Measurements from ENCODE around the gene ZNF518A.

GRCh38 chr10:96125142-96125515, 5.0 kb upstream of the ZNF518A start:
- no peak for TF ChIP-seq CTCF (IDR thresholded peaks at IDR 0.05 in 2 of 3, conservative IDR thresholded peaks at IDR 0.05 in 1 of 3; ENCODE audit: borderline replicate concordance in 1 of 3, insufficient read depth in 1 of 3, low read depth in 2 of 3, low read length in 2 of 3)
- no peak for TF ChIP-seq EGR1 (IDR thresholded peaks at IDR 0.05; ENCODE audit: low read depth)
- TF ChIP-seq YY1 (IDR thresholded peaks at IDR 0.05; ENCODE audit: extremely low read depth, insufficient replicate concordance, low read depth, low read length), result no peak
- no peak for TF ChIP-seq MAX (IDR thresholded peaks at IDR 0.05)
- no peak for TF ChIP-seq RAD21 (IDR thresholded peaks at IDR 0.05; ENCODE audit: low read depth)

Data from HCT116 (cell line).